ENCODE measurements around the gene MYMK.

MYMK gene

GRCh38 chr9:133517711-133518110, 7.0 kb downstream of the MYMK start:
- no peak for DNase-seq

- no peak for DNase-seq
Observed at GRCh38 chr9:133516961-133517350, 7.8 kb downstream of the MYMK start.

GRCh38 chr9:133516256-133516960, 8.4 kb downstream of the MYMK start:
- no peak for DNase-seq

- no peak for DNase-seq
Observed at GRCh38 chr9:133515615-133516255, 9.0 kb downstream of the MYMK start.

GRCh38 chr9:133515240-133515610, 9.5 kb downstream of the MYMK start:
- DNase-seq: no peak

GRCh38 chr9:133514460-133515239, 10.1 kb downstream of the MYMK start:
- DNase-seq: no peak

DNA sequence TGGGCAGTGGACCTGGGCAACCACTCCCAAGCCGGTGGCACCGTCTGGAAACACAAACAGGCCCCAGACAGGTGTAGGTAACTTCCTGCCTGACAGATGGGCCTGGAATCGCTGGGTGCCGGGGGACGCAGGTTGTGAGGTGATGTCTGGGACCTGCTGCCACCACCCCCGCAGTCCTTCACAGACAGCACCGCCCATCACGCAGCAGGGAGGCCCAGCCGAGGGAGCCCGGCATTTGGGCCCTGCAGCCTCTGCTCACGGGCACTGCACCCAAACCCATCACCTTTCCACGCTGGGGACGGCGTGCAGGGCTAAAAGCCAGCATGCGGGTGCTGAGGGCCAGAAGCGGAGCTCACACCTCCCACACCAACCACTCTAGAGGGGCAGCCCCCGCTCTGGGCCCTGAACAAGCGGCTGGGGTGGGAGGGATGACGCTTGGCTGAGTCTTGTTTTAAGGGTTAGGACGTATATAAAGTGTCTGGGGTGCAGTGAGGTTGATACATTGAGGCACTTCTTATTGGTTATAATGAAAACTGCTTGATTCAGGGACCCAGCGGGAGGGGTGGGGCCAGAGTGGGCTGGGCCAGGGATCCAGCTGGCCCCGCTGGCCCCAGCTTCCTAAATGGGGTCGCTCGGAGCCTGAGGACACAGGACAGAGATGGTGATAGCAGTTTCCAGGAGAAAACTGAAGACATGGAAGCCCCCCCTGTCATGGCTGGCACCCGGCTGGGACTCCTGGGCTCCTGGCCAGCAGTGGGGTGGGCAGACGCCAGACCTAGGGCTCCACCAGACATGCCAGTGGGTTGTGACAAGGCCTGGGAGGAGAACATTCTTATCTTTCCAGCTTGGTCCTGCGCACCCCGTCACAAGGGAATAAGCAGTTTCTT, 11.3 kb downstream of the MYMK start:
- no peak for DNase-seq

GRCh38 chr9:133512253-133513213, 12.2 kb downstream of the MYMK start:
- no peak for DNase-seq

DNA sequence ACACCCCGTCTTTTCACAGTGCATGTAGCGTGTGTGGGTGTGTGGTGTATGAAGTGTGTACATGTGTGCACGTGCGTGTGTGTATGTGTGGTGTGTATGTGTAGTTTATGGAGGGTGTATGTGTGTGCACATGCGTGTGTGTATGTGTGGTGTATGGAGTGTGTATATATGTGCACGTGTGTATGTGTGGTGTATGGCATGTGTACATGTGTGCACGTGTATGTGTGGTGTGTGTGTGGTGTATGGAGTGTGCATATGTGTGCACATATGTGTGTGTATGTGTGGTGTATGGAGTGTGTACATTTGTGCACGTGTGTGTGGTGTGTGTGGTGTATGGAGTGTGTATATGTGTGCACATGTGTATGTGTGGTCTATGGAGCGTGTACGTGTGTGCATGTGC, 13.2 kb downstream of the MYMK start:
- no peak for DNase-seq

DNA sequence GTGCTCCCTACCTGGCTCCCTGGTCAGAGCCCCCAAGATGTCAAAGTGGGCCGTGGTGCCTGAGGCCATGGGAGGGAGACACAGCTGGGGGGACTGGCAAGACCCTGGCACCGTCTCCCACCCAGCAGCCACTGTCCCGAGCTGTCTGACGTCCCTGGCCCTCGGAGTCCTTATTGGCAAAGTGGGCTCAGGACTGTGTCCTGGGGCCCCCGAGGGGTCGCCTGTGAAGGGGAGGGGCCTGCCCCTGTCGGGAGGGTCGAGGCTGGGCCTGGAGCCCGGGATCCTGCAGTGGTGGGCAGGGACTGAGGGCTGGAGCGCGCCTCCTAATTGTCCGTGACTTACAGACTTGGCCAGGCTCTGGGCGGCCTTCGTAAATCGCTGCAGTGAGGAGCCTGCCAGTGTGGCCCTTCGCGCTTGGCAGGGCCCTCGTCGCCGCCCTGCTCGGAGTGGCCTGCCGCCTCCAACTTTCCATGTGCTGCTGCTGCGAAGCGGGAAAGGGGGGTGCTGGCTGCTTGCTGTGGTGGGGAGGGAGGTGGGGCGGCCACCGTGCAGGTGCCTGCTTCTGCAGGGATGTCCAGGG, 13.7 kb downstream of the MYMK start:
- no peak for DNase-seq

- no peak for DNase-seq
Observed at GRCh38 chr9:133509179-133510083, 15.3 kb downstream of the MYMK start.

- DNase-seq: no peak
Observed at GRCh38 chr9:133508046-133508445, 16.7 kb downstream of the MYMK start.

DNA sequence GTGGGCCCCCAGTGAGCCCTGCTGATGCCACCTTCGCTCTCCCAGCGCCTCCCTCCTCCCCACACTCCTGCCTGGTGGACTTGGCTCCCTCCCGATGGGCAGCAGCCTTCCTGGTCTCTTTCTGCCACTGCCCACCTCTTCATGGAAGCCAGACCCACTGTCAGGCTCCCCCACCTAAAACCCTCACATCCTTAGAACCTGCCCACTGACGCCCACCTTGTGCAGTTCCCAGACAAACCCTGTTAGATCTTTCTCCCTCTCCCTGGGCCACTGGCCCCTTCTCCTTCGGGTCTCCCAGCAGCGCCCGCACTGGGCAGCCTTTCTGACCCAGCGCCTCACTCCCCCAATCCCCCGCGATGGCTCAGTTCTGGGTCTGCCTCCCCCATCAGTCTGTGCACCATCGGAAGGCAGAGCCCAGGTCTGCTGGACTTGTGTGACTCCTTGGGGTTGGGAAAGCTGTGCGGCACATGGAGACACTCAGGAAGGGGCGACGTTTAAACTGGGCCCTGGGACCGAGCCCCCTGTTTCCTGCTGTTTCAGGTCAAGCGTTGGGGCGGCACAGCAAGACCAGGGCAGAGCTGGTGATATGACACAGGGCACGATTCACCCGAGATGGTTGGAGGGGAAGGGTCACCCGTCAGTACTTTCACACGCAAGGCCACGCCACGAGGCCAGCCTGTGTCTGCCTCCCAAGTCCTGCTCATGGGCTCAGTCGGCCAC, 17.4 kb downstream of the MYMK start:
- no peak for DNase-seq

- no peak for DNase-seq
Observed at GRCh38 chr9:133506653-133507038, 18.1 kb downstream of the MYMK start.

DNA sequence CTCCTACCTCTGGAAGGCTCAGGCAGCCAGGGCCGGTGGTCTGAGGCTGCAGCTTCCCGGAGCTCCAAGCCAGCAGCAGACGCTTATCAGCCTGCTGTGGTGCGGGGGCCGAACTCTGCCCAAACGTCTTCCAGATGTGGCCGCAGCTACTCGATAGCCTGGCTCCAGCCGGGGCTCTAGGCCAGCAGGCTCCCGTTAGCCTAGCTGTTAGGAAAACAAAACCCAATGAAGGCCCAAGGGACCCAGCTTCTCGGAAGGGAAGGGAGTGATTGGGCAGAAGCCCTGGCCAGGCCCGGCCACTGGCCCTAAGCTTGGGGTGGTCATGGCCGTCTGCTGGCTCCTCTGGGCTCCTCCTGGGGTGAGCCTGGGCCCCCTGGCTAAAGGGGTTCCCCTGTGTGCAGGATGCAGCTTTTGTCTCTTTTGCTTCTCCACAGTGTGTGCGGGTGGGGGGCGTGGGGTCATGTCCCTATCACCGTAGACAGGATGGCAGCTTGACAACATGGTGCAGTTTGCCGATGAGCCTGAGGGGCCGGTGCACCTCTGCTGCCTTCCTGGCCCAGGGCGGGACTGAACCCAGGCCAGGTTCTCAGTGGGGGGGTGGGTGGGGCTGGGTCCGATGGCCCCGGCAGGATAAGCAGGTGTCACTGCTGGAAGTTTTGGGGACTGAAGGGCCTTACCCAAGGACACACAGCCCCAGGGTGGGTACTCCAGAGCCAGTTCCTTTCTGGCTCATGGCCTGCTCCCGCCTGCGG, 18.7 kb downstream of the MYMK start:
- no peak for DNase-seq

GRCh38 chr9:133505186-133505830, 19.5 kb downstream of the MYMK start:
- DNase-seq: no peak

DNA sequence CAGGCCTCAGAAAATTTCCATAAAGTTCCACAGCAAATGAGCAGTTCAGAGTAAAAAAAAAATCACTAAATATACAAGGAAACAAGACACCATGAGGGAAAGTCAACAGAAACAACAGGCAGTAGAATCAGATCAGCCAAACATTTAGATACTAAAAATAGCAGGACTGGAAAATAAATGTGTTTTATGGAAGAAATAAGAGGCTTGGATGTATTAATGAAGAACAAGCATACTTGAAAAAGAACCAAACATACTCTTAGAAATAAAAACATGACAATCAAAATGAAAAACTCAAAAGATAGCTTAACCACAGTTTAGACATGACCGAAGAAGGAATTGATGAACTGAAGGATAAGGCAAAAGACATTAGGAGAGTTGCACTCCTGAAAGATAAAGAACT, 22.6 kb downstream of the MYMK start:
- no peak for DNase-seq

GRCh38 chr9:133499892-133500270, 24.9 kb downstream of the MYMK start:
- DNase-seq: no peak

Measured in activated CD4-positive, alpha-beta T cell treated with anti-CD3 and anti-CD28 coated beads, Interleukin-10, Interleukin-2, amounts not matched to agents 100 ng/mL and 50 ng/mL, durations not matched to agents 16 hours and 8 hours (primary cell).